Gastrocnemius medialis (tissue), 4 donors: Measurements from ENCODE around the gene CSTF1.

Source experiments
- CTCF ChIP-seq, 5 experiments: fragments of 450-650 bp in 3 of 5; fragments of 200-600 bp in 2 of 5; sonication (generic) in 2 of 5; IDR thresholded peaks in 4 of 5; conservative IDR thresholded peaks in 1 of 5; 1 replicate in 4 of 5; 2 replicates in 1 of 5; pipeline ENCODE4 v1.5.1; 2016 to 2019; ENCODE audit warnings: antibody characterized with exemption in 5 of 5, mild to moderate bottlenecking in 3 of 5, moderate library complexity in 3 of 5
- POLR2A ChIP-seq, 2 donors: fragments of 450-650 bp; IDR thresholded peaks; one replicate each; pipeline ENCODE4 v1.6.1; 2017; ENCODE audit warnings: antibody characterized with exemption in 2 of 2, mild to moderate bottlenecking in 2 of 2, moderate library complexity in 2 of 2

- TF ChIP-seq CTCF (IDR thresholded peaks at IDR 0.05 in 4 of 5, conservative IDR thresholded peaks at IDR 0.05 in 1 of 5): no peak
- no peak for TF ChIP-seq POLR2A (IDR thresholded peaks at IDR 0.05)
Observed at GRCh38 chr20:56363491-56363890, 29.0 kb upstream of the CSTF1 start.
